Measurements from ENCODE around the gene NARS2.
"Not testable (repeated sequence)": the region's sequence is repeated elsewhere in the genome, so short reads cannot be mapped to it uniquely, and the experiment has no call there.

The NARS2 gene, protein sequence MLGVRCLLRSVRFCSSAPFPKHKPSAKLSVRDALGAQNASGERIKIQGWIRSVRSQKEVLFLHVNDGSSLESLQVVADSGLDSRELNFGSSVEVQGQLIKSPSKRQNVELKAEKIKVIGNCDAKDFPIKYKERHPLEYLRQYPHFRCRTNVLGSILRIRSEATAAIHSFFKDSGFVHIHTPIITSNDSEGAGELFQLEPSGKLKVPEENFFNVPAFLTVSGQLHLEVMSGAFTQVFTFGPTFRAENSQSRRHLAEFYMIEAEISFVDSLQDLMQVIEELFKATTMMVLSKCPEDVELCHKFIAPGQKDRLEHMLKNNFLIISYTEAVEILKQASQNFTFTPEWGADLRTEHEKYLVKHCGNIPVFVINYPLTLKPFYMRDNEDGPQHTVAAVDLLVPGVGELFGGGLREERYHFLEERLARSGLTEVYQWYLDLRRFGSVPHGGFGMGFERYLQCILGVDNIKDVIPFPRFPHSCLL

DNA sequence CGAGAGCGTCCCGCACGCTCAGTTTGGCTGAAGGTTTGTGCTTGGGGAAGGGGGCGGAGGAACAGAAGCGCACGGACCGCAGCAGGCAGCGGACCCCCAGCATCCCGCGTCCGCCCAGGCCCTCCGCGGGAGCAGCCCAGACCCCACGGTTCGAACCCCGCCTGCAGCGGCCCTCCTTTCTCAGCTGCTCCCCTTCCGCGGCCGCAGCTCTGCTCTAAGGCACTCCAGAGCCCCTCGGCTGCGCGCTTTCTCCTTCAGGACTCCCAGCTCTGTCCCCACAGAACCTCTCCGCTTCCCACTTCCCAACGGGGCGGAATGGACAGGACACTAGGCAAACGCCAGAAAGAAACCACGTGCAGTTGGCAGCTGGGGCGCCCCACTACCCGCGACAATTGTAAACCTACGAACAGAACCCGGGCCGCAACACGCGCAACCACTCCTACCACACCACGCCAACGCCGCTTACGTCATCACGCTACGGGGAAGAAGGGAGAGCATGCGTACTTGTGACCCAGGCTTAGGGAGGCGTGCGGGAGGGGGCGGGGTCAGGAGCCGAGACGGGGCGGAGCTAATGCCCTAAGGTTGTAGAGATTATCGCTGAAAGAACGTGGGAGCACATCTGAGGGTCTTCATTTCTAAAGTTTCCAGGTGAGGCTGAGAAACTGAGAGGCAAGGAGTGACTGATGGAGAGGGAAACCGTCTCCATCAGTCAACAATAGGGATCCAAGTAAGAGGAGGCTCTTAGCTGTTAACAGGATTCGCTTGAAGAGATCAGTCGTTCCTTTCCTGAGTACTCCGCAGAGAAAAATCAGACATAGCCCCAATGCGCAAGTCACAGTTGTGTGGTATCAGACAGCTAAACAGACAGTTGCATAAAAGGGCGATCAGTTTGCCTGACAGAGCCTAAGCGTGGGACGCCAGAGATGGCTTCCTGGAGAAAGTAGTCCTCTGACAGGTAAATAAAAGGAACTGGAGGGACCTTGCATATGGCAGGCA lies at the start of gene NARS2:
Gene NARS2 (minus strand): TSS at position 479 of the 996 bp plus-strand sequence. CDS start 376 bp downstream, at position 103.
- TF ChIP-seq, protein P1, sequence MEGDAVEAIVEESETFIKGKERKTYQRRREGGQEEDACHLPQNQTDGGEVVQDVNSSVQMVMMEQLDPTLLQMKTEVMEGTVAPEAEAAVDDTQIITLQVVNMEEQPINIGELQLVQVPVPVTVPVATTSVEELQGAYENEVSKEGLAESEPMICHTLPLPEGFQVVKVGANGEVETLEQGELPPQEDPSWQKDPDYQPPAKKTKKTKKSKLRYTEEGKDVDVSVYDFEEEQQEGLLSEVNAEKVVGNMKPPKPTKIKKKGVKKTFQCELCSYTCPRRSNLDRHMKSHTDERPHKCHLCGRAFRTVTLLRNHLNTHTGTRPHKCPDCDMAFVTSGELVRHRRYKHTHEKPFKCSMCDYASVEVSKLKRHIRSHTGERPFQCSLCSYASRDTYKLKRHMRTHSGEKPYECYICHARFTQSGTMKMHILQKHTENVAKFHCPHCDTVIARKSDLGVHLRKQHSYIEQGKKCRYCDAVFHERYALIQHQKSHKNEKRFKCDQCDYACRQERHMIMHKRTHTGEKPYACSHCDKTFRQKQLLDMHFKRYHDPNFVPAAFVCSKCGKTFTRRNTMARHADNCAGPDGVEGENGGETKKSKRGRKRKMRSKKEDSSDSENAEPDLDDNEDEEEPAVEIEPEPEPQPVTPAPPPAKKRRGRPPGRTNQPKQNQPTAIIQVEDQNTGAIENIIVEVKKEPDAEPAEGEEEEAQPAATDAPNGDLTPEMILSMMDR (IDR thresholded peaks at IDR 0.05; ENCODE audit: low read depth, low read length): no peak
- peak within 1 kb of the TSS; percentile 92 for H3K4me3 ChIP-seq (ENCODE audit: low read depth, low read length)

DNA sequence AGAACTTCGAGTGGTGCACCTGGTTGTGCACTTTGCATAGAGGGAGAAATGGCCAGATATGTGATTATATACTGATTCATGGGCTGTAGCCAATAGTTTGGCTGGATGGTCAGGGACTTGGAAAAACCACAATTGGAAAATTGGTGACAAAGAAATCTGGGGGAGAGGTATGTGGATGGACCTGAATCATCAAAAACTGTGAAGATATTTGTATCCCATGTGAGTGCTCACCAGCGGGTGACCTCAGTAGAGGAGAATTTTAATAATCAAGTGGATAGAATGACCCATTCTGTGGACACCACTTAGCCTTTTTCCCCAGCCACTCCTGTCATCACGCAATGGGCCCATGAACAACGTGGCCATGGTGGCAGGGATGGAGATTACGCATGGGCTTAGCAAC lies 48.0 kb upstream of the NARS2 start:
- no peak overlapping the region for H3K4me3 ChIP-seq (ENCODE audit: low read depth, low read length)
- TF ChIP-seq, protein P1 (IDR thresholded peaks at IDR 0.05; ENCODE audit: low read depth, low read length): no peak

DNA sequence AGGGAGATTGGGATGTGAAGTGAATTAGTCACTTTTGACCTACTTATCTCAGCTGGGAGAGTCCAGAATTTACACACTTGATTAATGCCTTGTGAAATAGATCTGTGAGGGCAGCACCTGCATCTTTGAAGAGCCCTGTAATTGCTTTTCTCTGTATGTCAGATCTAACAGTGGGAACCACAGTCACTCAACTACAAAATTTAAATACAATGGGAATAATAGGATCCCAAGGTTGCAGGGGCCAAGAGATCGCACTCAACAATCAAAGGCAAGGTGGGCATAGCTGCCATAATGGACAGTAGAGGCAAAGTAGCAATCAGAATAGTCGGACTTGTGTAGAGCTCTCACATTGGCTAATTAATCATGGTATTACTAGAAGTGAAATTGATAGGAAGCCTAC lies 45.5 kb upstream of the NARS2 start:
- TF ChIP-seq, protein P1 (IDR thresholded peaks at IDR 0.05; ENCODE audit: low read depth, low read length): no peak
- no peak overlapping the region for H3K4me3 ChIP-seq (ENCODE audit: low read depth, low read length)

DNA sequence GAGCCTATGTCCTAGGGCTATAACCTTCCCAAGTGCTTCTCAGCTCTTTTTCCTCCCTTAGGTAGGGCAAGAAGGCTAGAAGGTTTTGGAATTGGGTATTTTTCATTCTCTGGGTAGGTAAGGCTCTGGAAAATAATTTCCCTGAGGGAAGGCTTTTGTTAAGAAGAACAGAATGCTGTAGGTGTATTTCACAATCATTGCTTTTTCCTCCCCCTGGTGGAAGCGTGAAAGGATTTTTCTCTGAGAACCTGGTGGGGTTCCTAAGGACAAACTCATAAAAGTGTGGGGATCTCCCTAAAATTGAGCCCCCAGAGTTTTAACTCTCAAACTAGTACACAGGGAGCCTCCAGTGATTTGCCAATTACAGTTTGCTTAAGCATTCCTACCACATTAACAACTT lies 41.1 kb upstream of the NARS2 start:
- no peak overlapping the region for H3K4me3 ChIP-seq (ENCODE audit: low read depth, low read length)
- TF ChIP-seq, protein P1 (IDR thresholded peaks at IDR 0.05; ENCODE audit: low read depth, low read length): no peak

DNA sequence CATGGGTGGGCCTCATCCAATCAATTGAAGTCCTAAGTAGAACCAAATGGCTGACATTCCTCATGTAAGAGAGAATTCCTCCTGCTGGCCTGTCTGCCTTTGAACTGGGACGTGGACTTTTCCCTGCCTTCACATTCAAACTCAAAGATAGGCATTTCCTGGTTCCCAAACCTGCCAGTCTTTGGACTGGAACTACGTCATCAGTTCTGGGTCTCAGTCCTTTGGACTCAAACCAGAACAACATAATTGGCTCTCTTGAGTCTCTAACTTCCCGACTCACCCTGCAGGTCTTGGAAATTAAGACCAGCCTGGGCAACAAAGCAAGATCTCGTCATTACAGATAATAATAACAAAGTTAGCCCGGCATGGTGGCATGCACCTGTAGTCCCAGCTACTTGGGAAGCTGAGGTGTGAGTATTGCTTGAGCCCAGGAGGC lies 38.7 kb upstream of the NARS2 start:
- H3K4me3 ChIP-seq (ENCODE audit: low read depth, low read length): no peak overlapping the region
- TF ChIP-seq, protein P1 (IDR thresholded peaks at IDR 0.05; ENCODE audit: low read depth, low read length): no peak

DNA sequence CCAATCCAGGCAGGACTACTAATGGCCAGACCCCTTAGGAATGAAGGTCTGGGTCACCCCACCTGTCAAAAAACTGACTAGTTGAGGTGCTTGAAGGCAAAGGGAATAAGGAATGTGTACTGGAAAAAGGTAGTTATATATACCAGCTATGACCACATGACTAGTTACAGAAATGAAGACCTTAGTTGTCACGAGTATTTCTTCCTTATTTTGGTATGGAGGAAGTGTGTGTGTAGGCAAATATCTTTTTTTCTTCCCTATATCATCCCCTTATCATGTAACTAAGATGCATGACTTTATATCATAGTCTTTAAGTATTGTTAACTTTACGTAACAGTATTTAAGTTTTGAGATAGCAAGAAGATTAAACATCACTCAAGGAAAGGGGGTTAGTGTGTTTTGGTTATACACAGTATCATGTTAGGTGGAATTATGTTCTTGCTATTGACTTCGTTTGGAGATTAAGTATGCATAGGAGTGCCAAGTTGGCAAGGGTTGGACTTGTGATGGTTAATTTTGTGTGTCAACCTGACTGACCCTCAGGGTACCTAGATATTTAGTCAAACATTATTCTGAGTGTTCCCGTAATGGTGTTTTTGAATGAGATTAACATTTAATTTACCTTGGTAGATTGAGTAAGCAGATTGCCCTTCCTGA lies 38.2 kb upstream of the NARS2 start:
- TF ChIP-seq, protein P1 (IDR thresholded peaks at IDR 0.05; ENCODE audit: low read depth, low read length): no peak
- H3K4me3 ChIP-seq (ENCODE audit: low read depth, low read length): no peak overlapping the region

DNA sequence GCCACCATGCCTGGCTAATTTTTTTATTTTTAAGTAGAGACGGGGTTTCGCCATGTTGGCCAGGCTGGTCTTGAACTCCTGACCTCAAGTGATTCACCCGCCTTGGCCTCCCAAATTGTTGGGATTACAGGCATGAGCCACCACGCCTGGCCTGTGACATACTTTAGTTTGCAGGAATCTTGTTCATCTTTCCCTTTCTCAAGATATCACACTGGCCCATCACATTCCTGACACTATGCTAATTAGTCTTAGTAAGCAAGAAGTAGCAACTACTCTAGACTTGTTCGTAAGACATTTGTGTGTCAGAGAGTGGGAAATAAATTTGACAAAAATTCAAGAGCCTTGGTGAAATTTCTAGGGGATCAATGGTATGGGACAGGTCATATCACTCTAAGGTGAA lies 34.7 kb upstream of the NARS2 start:
- H3K4me3 ChIP-seq (ENCODE audit: low read depth, low read length): not testable (repeated sequence)

Data from WI38 (cell line).